HG03565 (cell line): Measurements from ENCODE around the gene CLASP1.
"Not testable (repeated sequence)": the region's sequence is repeated elsewhere in the genome, so short reads cannot be mapped to it uniquely, and the experiment has no call there.

ENCODE experiments used
- ATAC-seq: cut with Tn5 transposase; IDR thresholded peaks from one replicate; pipeline ENCODE4 v1.9.1; 2021; ENCODE audit warnings: mild to moderate bottlenecking, moderate library complexity; ENCODE audit not compliant: unreplicated experiment

CLASP1 gene

GRCh38 chr2:121358291-121358690 is 291.0 kb downstream of the CLASP1 start:
- no peak for ATAC-seq

GRCh38 chr2:121356058-121356640 is 293.1 kb downstream of the CLASP1 start:
- ATAC-seq, result no peak

GRCh38 chr2:121355488-121355887 is 293.8 kb downstream of the CLASP1 start:
- ATAC-seq, result no peak

GRCh38 chr2:121351521-121352318 is 297.5 kb downstream of the CLASP1 start:
- ATAC-seq, result no peak

- no peak for ATAC-seq
Observed at GRCh38 chr2:121350890-121351289, 298.4 kb downstream of the CLASP1 start.

- no peak for ATAC-seq
Observed at GRCh38 chr2:121350402-121350775, 298.9 kb downstream of the CLASP1 start.

- ATAC-seq, result no peak
Observed at GRCh38 chr2:121349721-121350401, 299.4 kb downstream of the CLASP1 start.

- no peak for ATAC-seq
Observed at GRCh38 chr2:121348128-121348740, 301.0 kb downstream of the CLASP1 start.

GRCh38 chr2:121346859-121347258 is 302.4 kb downstream of the CLASP1 start:
- no peak for ATAC-seq

GRCh38 chr2:121346407-121346806 is 302.9 kb downstream of the CLASP1 start:
- no peak for ATAC-seq

GRCh38 chr2:121345887-121346286 is 303.4 kb downstream of the CLASP1 start:
- no peak for ATAC-seq

- no peak for ATAC-seq
Observed at GRCh38 chr2:121345101-121345500, 304.2 kb downstream of the CLASP1 start.

- ATAC-seq, result not testable (repeated sequence)
Observed at GRCh38 chr2:121343828-121344399, 305.3 kb downstream of the CLASP1 start.

GRCh38 chr2:121343191-121343590 is 306.1 kb downstream of the CLASP1 start:
- ATAC-seq, result no peak

- ATAC-seq, result no peak
Observed at GRCh38 chr2:121342751-121343150, 306.5 kb downstream of the CLASP1 start.

GRCh38 chr2:121340926-121341325 is 308.3 kb downstream of the CLASP1 start:
- no peak for ATAC-seq

GRCh38 chr2:121338281-121338680 is 311.0 kb downstream of the CLASP1 start:
- no peak for ATAC-seq

- no peak for ATAC-seq
Observed at GRCh38 chr2:121336528-121337294, 312.6 kb downstream of the CLASP1 start.

GRCh38 chr2:121335294-121336290 is 313.7 kb downstream of the CLASP1 start:
- no peak for ATAC-seq
